Brain microvascular endothelial cell (primary cell): ENCODE results near the gene NCOR1.

Experiments used
- DNase-seq: peaks from one replicate; pipeline ENCODE4 v3.0.0-alpha.2; 2020
- H3K27ac ChIP-seq: fragments of 250-450 bp; sonication (Bioruptor Pico); 2 replicates; pipeline ENCODE4 v1.5.1; 2020; ENCODE audit warnings: mild to moderate bottlenecking, moderate library complexity
- H3K27me3 ChIP-seq: fragments of 250-450 bp; sonication (Bioruptor Pico); replicated peaks from 2 replicates; pipeline ENCODE4 v1.5.1; 2020; ENCODE audit warnings: mild to moderate bottlenecking
- H3K36me3 ChIP-seq: fragments of 250-450 bp; sonication (Bioruptor Pico); replicated peaks from 2 replicates; pipeline ENCODE4 v1.5.1; 2020; ENCODE audit warnings: mild to moderate bottlenecking
- H3K4me3 ChIP-seq: 2 replicates; pipeline ENCODE4 v1.5.1; 2011; ENCODE audit warnings: low read depth, mild to moderate bottlenecking, control low read depth, low read length, moderate library complexity
- CTCF ChIP-seq: IDR thresholded peaks from 2 replicates; pipeline ENCODE4 v1.5.1; 2011; ENCODE audit warnings: low read depth, mild to moderate bottlenecking, moderate library complexity, low read length, control low read depth, inconsistent platforms; ENCODE audit errors: missing control alignments
- in situ Hi-C: cut with HindIII; loops from 2 replicates; pipeline ENCODE4 v1.10.0; 2017; ENCODE audit warnings: low sequenced_read_pairs, low pct_ligation_motif_present

NCOR1 gene

GRCh38 chr17:16215273-16215964 is at the start of gene NCOR1:
Gene NCOR1, minus strand, starts transcription at chr17:16215534. Its CDS starts 20,965 bp downstream, at chr17:16194569.
- no peaks in the 10 kb centered on the region for H3K27me3 ChIP-seq
- peak; percentile 51 for TF ChIP-seq CTCF
- DNase-seq: peak; percentile 79
- H3K4me3 ChIP-seq: peak within 1 kb of the TSS; percentile 88
- no peaks in the 10 kb centered on the region for H3K36me3 ChIP-seq
- in situ Hi-C loops: no loop called here
- peak within 1 kb of the TSS; percentile 89 for H3K27ac ChIP-seq

GRCh38 chr17:16262201-16262600 is 46.9 kb upstream of the NCOR1 start:
- Histone ChIP-seq H3K27ac (no peak overlapping the region), H3K4me3 (no peak overlapping the region), H3K36me3 (no peaks in the 10 kb centered on the region), H3K27me3 (no peaks in the 10 kb centered on the region)
- no peak for TF ChIP-seq CTCF
- DNase-seq: no peak
- in situ Hi-C loops: no loop called here

- no peak for DNase-seq
- no peak for TF ChIP-seq CTCF
- Histone ChIP-seq H3K27me3 (no peaks in the 10 kb centered on the region), H3K36me3 (no peaks in the 10 kb centered on the region), H3K4me3 (no peak overlapping the region), H3K27ac (no peak overlapping the region)
- in situ Hi-C loops: no loop called here
These were observed 45.7 kb upstream of the NCOR1 start for GRCh38 chr17:16261049-16261448.

- DNase-seq: no peak
- TF ChIP-seq CTCF: no peak
- H3K4me3 ChIP-seq: no peak overlapping the region
- in situ Hi-C loops: no loop called here
- no peaks in the 10 kb centered on the region for H3K27me3 ChIP-seq
- H3K36me3 ChIP-seq: no peaks in the 10 kb centered on the region
- H3K27ac ChIP-seq: no peak overlapping the region
These were observed 44.6 kb upstream of the NCOR1 start for GRCh38 chr17:16259926-16260325.

- TF ChIP-seq CTCF: no peak
- no peaks in the 10 kb centered on the region for H3K36me3 ChIP-seq
- no peak for DNase-seq
- in situ Hi-C loops: no loop called here
- H3K27me3 ChIP-seq: no peaks in the 10 kb centered on the region
- H3K4me3 ChIP-seq: no peak overlapping the region
- no peak overlapping the region for H3K27ac ChIP-seq
These were observed 43.6 kb upstream of the NCOR1 start for GRCh38 chr17:16258901-16259300.

GRCh38 chr17:16255481-16255921 is 40.2 kb upstream of the NCOR1 start:
- H3K36me3 ChIP-seq: no peaks in the 10 kb centered on the region
- H3K27ac ChIP-seq: no peak overlapping the region
- in situ Hi-C loops: no loop called here
- DNase-seq: no peak
- H3K4me3 ChIP-seq: no peak overlapping the region
- no peaks in the 10 kb centered on the region for H3K27me3 ChIP-seq
- no peak for TF ChIP-seq CTCF
